ELR (cell line): ENCODE measurements around the gene SCNN1B.
A peak's percentile ranks its signal among the peaks of the same experiment; 100 is the strongest.

Source experiments
- DNase-seq: peaks from one replicate; pipeline ENCODE4 v3.0.0-alpha.2; 2015; ENCODE audit warnings: low read depth

Gene SCNN1B

DNA sequence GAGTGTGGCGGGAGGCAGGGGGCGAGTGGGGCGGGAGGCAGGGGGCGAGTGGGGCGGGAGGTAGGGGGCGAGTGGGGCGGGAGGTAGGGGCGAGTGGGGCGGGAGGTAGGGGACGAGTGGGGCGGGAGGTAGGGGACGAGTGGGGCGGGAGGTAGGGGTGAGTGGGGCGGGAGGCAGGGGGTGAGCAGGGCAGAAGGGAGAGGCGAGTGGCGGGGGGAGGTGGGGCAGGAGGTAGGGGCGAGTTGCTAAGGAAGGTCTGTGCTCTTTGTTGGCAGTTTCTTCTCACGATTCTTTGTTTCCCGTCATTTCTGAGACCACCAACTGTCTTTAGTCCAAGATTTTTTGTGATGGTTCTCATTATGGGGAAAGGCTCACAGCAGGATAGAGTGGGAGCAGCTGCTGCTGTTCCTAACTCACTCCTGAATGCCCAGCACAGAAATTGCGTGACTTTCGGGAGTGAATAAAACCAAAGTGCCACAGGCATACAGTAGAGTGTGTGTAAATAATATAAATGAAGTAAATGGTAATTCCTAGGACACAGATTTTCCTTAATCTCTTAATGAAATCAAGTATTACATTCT is 106.2 kb downstream of the SCNN1B start:
- no peak for DNase-seq

- peak; percentile 50 for DNase-seq
Observed at GRCh38 chr16:23408823-23409298, 106.8 kb downstream of the SCNN1B start.

GRCh38 chr16:23409522-23409921 is 107.4 kb downstream of the SCNN1B start:
- no peak for DNase-seq

DNA sequence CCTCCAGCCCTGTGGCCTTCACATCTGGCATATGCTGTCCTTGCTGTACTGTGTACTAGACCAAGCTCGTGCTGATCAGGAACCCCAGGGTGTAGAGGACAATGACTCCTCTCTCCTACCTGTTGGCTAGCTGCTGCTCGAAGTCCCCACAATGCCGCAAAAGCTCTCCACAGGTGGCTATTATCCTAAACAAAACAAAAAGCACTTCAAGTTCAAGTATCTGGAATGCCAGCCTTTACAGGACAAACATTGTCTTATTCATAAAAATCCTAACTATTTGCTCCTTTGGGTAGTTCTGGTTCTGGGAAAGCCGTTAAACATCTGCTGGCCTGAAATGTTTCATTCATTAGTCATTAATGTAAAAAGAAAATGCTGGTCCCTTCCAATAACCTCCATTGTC is 108.1 kb downstream of the SCNN1B start:
- DNase-seq, result peak; percentile 50

DNA sequence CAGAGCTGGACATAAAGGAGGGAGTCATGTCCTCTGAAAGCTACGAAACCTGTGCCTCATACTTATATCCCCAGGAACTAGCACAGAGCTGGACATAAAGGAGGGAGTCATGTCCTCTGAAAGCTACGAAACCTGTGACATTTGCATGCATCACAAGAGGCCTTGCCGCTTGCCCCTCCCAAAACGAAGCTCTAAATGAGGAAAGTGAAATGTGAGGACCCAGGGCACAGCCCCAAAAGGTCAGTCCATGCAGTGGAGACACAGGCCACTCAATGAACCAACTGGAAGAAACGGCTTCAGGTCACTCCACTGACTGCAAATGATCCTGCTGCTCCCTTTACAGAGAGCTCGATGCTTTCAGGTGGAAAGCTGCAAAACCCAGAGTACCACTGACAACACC is 112.6 kb downstream of the SCNN1B start:
- no peak for DNase-seq

DNA sequence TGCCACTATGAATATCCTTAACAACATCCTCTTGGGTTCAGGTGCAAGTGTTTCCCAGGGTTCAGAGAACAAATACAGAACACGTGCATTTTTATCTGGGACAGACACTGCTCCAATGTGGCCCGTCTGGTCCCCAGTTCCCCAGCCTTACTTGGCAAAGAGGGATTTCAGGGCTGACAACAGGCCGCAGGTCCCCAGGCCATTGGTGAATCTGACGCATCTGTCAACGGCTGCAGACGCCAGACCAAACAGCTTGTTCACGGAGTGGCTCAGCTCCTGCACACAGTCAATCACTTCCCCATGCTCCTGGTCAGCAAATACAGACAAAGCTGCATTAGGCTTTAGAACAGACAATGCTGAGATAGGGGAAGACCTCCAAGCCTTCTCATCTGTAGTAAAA is 114.7 kb downstream of the SCNN1B start:
- no peak for DNase-seq

DNA sequence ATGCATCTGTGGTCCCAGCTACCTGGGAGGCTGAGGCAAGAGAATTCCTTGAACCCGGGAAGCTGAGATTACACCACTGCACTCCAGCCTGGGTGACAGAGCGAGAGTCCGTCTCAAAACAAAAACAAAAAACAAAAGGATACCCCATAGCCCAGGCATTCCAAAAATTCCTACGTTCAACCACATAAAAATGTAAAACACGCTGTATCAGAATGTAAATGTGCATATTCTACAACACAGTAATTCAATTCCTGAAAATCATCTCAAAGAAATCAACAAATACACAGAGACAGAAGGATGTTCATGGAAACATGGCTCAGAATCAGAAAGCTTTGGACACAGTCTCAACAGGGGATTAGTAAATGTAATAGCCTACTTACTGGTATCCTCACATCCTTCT is 117.9 kb downstream of the SCNN1B start:
- DNase-seq, result peak; percentile 36

GRCh38 chr16:23423496-23424049 is 121.5 kb downstream of the SCNN1B start:
- DNase-seq, result peak; percentile 94

DNA sequence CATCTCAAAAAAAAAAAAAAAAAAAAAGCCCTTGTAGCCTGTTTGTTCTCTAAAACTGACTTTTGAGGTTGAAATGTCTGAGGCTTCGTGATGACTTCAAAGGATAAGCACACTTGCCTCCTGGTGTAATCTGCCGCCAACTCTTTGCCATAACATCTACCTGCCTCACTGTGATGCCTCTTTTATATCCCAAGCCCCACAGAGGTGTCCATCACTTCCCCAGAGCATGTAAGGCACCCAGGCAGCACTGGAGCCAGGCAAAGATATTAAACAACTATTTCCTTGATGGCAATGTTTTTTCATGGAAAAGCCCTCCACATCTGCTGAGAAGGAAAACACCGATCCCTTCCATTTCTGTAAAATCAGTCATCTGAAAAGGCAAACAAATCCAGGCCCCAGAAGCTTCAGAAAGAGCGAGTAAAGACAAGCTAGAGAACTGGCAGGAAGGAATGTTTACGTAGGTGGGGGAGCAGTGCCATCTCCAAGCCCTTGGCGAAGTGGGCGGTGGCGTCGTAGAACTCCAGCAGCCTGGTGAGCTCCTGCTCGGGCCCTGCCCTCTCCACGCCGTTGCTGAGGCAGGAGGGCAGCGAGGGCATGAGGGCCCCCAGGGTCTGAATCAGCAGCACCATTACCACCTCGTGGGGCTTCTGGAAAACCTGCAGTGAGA is 122.3 kb downstream of the SCNN1B start:
- DNase-seq, result no peak

DNA sequence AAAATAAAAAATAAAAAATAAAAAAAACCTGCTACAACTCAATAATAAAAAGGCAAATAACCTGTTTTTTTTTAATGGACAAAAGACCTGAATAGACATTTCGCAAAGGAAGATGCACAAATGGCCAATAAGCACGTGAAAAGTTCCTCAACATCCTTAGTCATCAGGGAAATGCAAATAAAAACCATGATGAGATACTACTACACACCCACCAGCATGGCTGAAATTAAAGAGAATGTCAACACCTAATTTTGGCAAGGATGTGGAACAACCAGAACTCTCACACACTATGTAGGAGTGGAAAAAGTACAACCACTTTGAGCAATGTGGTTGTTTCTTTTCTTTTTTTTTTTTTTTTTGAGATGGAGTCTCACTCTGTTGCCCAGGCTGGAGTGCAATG is 126.2 kb downstream of the SCNN1B start:
- DNase-seq, result no peak
